Ishikawa (cell line): ENCODE results near the gene SIGLEC12.

Experiments used
- CEBPB ChIP-seq: IDR thresholded peaks from 2 replicates; pipeline ENCODE4 v1.6.1; 2012
- CREB1 ChIP-seq: IDR thresholded peaks from 2 replicates; pipeline ENCODE4 v1.6.1; 2012; ENCODE audit warnings: low read depth
- EP300 ChIP-seq: IDR thresholded peaks from 2 replicates; pipeline ENCODE4 v1.6.1; 2012; ENCODE audit warnings: borderline replicate concordance
- NFIC ChIP-seq: IDR thresholded peaks from 2 replicates; pipeline ENCODE4 v1.6.1; 2012
- RAD21 ChIP-seq: IDR thresholded peaks from 2 replicates; pipeline ENCODE4 v1.6.1; 2012; ENCODE audit warnings: low read depth
- TAF1 ChIP-seq: IDR thresholded peaks from 2 replicates; pipeline ENCODE4 v1.6.1; 2012; ENCODE audit warnings: low read depth, mild to moderate bottlenecking
- TCF12 ChIP-seq: IDR thresholded peaks from 2 replicates; pipeline ENCODE4 v1.6.1; 2012; ENCODE audit warnings: low read depth
- TEAD4 ChIP-seq: IDR thresholded peaks from 2 replicates; pipeline ENCODE4 v1.6.1; 2012
- YY1 ChIP-seq: IDR thresholded peaks from 2 replicates; pipeline ENCODE4 v1.6.1; 2012; ENCODE audit warnings: low read depth
- ZBTB7A ChIP-seq: IDR thresholded peaks from 2 replicates; pipeline ENCODE4 v1.6.1; 2012; ENCODE audit warnings: low read depth
- TF ChIP-seq, protein P1 (sequence below): IDR thresholded peaks from 2 replicates; pipeline ENCODE4 v1.6.1; 2012
- TF ChIP-seq, protein P2 (sequence below): IDR thresholded peaks from 2 replicates; pipeline ENCODE4 v1.6.1; 2012

DNA sequence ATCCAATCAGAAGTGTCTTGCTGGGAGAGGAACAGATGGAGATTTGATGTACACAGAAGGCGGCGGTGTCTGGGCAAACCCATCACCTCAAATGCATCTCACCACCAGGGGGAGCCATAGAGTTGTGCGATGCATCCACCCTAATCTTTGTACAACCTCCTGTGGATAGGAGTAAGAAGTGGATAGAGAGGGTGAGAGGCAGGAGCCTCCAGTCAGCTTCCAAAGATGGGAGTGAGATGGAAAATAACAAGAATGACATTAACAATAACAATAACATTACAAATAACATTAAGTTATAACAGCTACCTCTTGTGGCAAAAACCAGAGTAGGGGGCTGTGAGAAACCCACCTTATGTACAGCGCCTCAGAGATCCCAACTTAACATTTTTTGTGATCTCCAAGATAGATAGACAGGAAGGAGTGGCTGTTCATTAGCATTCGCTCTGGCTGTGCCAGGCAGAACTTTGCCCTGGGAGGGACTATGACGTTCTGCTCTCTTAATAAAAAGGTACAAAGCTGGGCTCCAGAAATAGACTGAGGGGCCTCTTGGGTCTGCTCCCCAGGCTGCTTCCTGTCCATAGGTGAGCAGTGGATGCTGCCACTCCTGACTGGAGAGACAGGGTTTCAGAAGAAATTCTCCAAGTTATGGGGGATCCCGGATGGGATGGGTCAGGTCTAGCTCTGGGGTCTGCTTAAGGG lies 28.4 kb downstream of the SIGLEC12 start:
- TF ChIP-seq EP300 (no peak), YY1 (no peak), CEBPB (no peak), TEAD4 (no peak), TAF1 (no peak), TCF12 (no peak), NFIC (no peak), RAD21 (peak; percentile 65), ZBTB7A (no peak), CREB1 (no peak)
- TF ChIP-seq, protein P1, sequence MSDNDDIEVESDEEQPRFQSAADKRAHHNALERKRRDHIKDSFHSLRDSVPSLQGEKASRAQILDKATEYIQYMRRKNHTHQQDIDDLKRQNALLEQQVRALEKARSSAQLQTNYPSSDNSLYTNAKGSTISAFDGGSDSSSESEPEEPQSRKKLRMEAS = no peak
- TF ChIP-seq, protein P2, sequence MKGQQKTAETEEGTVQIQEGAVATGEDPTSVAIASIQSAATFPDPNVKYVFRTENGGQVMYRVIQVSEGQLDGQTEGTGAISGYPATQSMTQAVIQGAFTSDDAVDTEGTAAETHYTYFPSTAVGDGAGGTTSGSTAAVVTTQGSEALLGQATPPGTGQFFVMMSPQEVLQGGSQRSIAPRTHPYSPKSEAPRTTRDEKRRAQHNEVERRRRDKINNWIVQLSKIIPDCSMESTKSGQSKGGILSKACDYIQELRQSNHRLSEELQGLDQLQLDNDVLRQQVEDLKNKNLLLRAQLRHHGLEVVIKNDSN = no peak
